BJ (cell line): ENCODE data around the gene AIDA. TPM values are rescaled to one million over a fixed set of nuclear protein-coding genes. Genes with fewer than 3 reads are reported as not detected.

Source experiments
- CTCF ChIA-PET: fragments of 350-600 bp; formaldehyde crosslinking; extraction: SDS; loops from one replicate; lab custom pipeline; 2021; ENCODE audit warnings: antibody characterized with exemption, inconsistent platforms; lab: Yijun Ruan, JAX
- POLR2A ChIA-PET: fragments of 300-600 bp; sonication (Branson Sonifier 250); formaldehyde crosslinking; extraction: SDS; loops from one replicate; lab custom pipeline; 2021; ENCODE audit warnings: antibody characterized with exemption; lab: Charles Lee
- DNase-seq: peaks from one replicate; pipeline ENCODE4 v3.0.0-alpha.2; 2011; ENCODE audit warnings: low read depth
- H3K27me3 ChIP-seq: 2 replicates; pipeline ENCODE4 v1.6.0; 2011; ENCODE audit warnings: low read length; ENCODE audit not compliant: control insufficient read depth, insufficient read depth
- H3K36me3 ChIP-seq: 2 replicates; pipeline ENCODE4 v1.5.1; 2011; ENCODE audit warnings: low read length; ENCODE audit not compliant: control insufficient read depth, insufficient read depth
- H3K4me3 ChIP-seq: 2 replicates; pipeline ENCODE4 v1.5.1; 2011; ENCODE audit warnings: low read depth, mild to moderate bottlenecking, control low read depth, low read length
- CTCF ChIP-seq: IDR thresholded peaks from 2 replicates; pipeline ENCODE4 v1.5.1; 2011; ENCODE audit warnings: low read depth, mild to moderate bottlenecking, control low read depth, inconsistent platforms, low read length, moderate library complexity; ENCODE audit not compliant: insufficient read depth
- polyA plus RNA-seq: library from polyadenylated mRNA; depleted of rRNA; stranded (reverse); fragments of >200 nt; gene quantifications from 2 replicates; pipeline ENCODE4 v1.2.3, GENCODE V29; 2011

AIDA gene
- polyA plus RNA-seq, 1 experiment, result 49.8 TPM

- peaks cover 2% of the 10 kb centered on the region; the same call in 1 of the 2 replicates for H3K36me3 ChIP-seq
- no peak for TF ChIP-seq CTCF
- CTCF ChIA-PET, result interaction anchor here (0.9 to 2.5 kb wide), 5 partner anchors 54 to 350 kb away, joined by 3 to 12 read pairs (median 8); no protein-coding TSS in a partner anchor
- H3K27me3 ChIP-seq, result no peaks in the 10 kb centered on the region
- POLR2A ChIA-PET, result no interaction called here
- DNase-seq, result no peak
- H3K4me3 ChIP-seq, result no peak overlapping the region
These were observed 27.6 kb upstream of the AIDA start for GRCh38 chr1:222739929-222740328.

DNA sequence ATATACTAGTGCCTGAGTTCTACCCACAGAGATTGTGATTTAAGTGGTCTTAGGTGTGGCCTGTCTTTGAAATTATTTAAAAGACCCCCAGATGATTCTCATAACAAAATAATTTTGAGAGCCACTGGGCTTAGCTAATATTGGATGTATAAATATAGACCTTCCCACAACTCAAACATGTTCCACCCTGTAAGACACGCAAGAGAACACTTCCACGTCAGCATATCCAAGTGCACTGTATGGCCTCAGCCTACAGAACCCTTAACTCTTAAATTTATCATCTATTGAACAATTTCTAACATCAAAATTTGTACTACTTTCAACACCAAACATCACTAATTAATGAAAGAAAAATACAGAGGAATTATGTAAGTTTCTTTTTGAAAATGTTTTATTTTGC is 27.2 kb upstream of the AIDA start:
- no peak for TF ChIP-seq CTCF
- ChIA-PET CTCF (interaction anchor here (0.7 to 2.5 kb wide), 10 partner anchors 11 to 351 kb away, joined by 3 to 11 read pairs (median 4); no protein-coding TSS in a partner anchor), POLR2A (no interaction called here)
- no peak for DNase-seq
- no peaks in the 10 kb centered on the region for H3K27me3 ChIP-seq
- no peak overlapping the region for H3K4me3 ChIP-seq
- H3K36me3 ChIP-seq, result peaks cover 2% of the 10 kb centered on the region; the same call in 1 of the 2 replicates

DNA sequence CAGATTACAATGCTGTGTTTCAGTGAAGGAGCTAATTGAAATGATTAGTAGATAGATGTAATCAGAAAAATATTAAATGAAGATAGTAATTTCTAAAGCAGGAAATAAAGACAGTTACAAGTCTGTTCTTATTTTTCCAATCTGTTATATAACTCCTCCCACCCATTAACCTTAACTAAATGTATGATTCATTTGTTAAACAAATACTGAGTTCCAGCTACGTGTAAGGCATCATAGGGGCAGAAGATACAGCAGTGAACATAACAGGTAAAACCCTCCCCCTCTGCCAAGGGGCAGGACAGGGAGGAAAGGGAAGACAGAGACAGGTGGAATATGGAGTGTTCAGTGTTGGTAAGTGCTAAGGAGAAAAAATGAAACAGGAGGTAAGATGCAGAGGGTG is 24.7 kb upstream of the AIDA start, which contains the start of gene FAM177B:
Gene FAM177B (plus strand): TSS at position 231 of the 400 bp plus-strand sequence. CDS start 9,344 bp downstream, outside the sequence.
- CTCF ChIA-PET, result interaction anchor here (0.8 to 2.7 kb wide), 7 partner anchors 9 to 353 kb away, joined by 3 to 12 read pairs (median 6); no protein-coding TSS in a partner anchor
- no peak for DNase-seq
- no peak for TF ChIP-seq CTCF

GRCh38 chr1:222736470-222736869 is 24.2 kb upstream of the AIDA start:
- Histone ChIP-seq H3K36me3 (peaks cover 3% of the 10 kb centered on the region; the same call in 1 of the 2 replicates), H3K4me3 (no peak overlapping the region), H3K27me3 (no peaks in the 10 kb centered on the region)
- no peak for DNase-seq
- POLR2A ChIA-PET, result no interaction called here
- CTCF ChIA-PET, result interaction anchor here (0.8 to 2.7 kb wide), 7 partner anchors 9 to 353 kb away, joined by 3 to 12 read pairs (median 6); no protein-coding TSS in a partner anchor
- no peak for TF ChIP-seq CTCF

More for the DNA sequence above, 24.7 kb upstream of the AIDA start, which contains the start of gene FAM177B:
- Histone ChIP-seq H3K36me3 (peaks cover 3% of the 10 kb centered on the region; the same call in 1 of the 2 replicates), H3K27me3 (no peaks in the 10 kb centered on the region), H3K4me3 (no peak within 1 kb of the TSS)
- POLR2A ChIA-PET, result no interaction called here

DNA sequence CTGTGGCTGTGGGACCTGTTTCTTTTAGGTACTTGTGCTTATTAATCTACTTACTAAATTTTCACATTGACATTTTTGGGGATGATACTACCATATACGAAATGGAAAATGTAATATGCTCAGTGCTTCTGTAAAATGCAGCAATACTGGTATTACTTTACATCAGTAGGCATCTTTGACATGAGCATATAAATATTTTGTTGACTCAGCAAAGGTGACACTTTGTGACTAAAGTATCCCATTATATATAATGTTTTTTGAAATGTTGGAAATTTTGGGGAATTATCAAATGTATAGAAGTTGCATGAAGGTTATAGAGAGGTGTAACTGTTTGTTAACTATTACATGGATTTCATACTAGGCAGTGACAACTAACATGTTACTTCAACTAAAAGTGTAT is 22.4 kb upstream of the AIDA start:
- H3K36me3 ChIP-seq, result peaks cover 5% of the 10 kb centered on the region; the same call in 1 of the 2 replicates
- TF ChIP-seq CTCF, result no peak
- H3K4me3 ChIP-seq, result no peak overlapping the region
- no peaks in the 10 kb centered on the region for H3K27me3 ChIP-seq
- CTCF ChIA-PET, result no interaction called here
- POLR2A ChIA-PET, result no interaction called here
- DNase-seq, result no peak
